Spleen (tissue), 11 donors: ENCODE data around the gene METTL4. TPM values are rescaled to one million over a fixed set of nuclear protein-coding genes. Genes with fewer than 3 reads are reported as not detected.

Experiments
- DNase-seq: peaks from one replicate; pipeline ENCODE4 v3.0.0-alpha.2; 2020
- H3K27ac ChIP-seq, 8 donors: fragments of 200-600 bp; sonication (generic) in 7 of 8; 1 replicate in 4 of 8; 2 replicates in 4 of 8; pipeline versions ENCODE4 v1.5.0 to v1.8.0; 2016 to 2021; ENCODE audit warnings: inconsistent platforms in 4 of 8, mild to moderate bottlenecking in 4 of 8, moderate library complexity in 1 of 8
- H3K27me3 ChIP-seq, 7 donors: fragments of 200-600 bp; sonication (generic) in 6 of 7; replicated peaks in 1 of 7; 1 replicate in 4 of 7; 2 replicates in 3 of 7; pipeline versions ENCODE4 v1.5.0 to v1.8.0; 2016 to 2021; ENCODE audit warnings: inconsistent platforms in 3 of 7, mild to moderate bottlenecking in 1 of 7
- H3K36me3 ChIP-seq, 6 donors: fragments of 200-600 bp; sonication (generic) in 5 of 6; 1 replicate in 4 of 6; 2 replicates in 2 of 6; pipeline versions ENCODE4 v1.5.0 to v1.8.0; 2016 to 2021; ENCODE audit warnings: inconsistent platforms in 2 of 6
- H3K4me1 ChIP-seq, 6 donors: fragments of 200-600 bp; sonication (generic) in 5 of 6; 1 replicate in 3 of 6; 2 replicates in 3 of 6; pipeline versions ENCODE4 v1.5.0 to v1.8.0; 2016 to 2021; ENCODE audit warnings: inconsistent platforms in 3 of 6
- H3K4me3 ChIP-seq, 8 donors: fragments of 200-600 bp; sonication (generic) in 7 of 8; 1 replicate in 4 of 8; 2 replicates in 4 of 8; pipeline versions ENCODE4 v1.5.0 to v1.8.0; 2016 to 2021; ENCODE audit warnings: inconsistent platforms in 4 of 8, mild to moderate bottlenecking in 4 of 8, moderate library complexity in 2 of 8
- H3K9me3 ChIP-seq, 8 donors: fragments of 200-600 bp; sonication (generic) in 7 of 8; 1 replicate in 4 of 8; 2 replicates in 4 of 8; pipeline versions ENCODE4 v1.5.0 to v1.8.0; 2016 to 2021; ENCODE audit warnings: inconsistent platforms in 4 of 8
- POLR2A ChIP-seq, 3 donors: fragments of 450-650 bp; IDR thresholded peaks; one replicate each; pipeline ENCODE4 v1.5.1; 2017; ENCODE audit warnings: antibody characterized with exemption in 3 of 3, mild to moderate bottlenecking in 1 of 3
- POLR2AphosphoS5 ChIP-seq, 3 donors: sonication (generic); formaldehyde crosslinking; IDR thresholded peaks; one replicate each; pipeline ENCODE4 v1.5.1; 2017; ENCODE audit warnings: antibody characterized with exemption in 3 of 3
- WGBS, 5 donors: extraction: QIAGEN DNeasy Blood & Tissue Kit in 3 of 5; methylation state at CpG; one replicate each; pipeline versions ENCODE4 v1.1.5 to v1.1.7; 2013 to 2018; 5-methylcytosine and 5-hydroxymethylcytosine counted together
- intact Hi-C: fragments of 100-400 bp; cut with DNase I; formaldehyde crosslinking; loops from one replicate; pipeline ENCODE4 v1.15.0; 2023; ENCODE audit warnings: low total_unique reads
- polyA plus RNA-seq, 3 donors: library from polyadenylated mRNA; stranded (reverse); fragments of 200-250 nt; gene quantifications; one replicate each; pipeline ENCODE4 v1.2.1, GENCODE V29; 2013
- total RNA-seq, 7 donors: library from RNA; depleted of rRNA in 3 of 7; stranded (reverse); fragments of >200 nt in 3 of 7; fragmentation: NEBNext Ultra II Directional in 4 of 7; extraction: Animal tissue kit (Norgen Biotek cat#: 25700) in 4 of 7; gene quantifications; one replicate each; pipeline versions ENCODE4 v1.1.0 to v1.2.1, GENCODE V29; 2016 to 2021
- TF ChIP-seq, protein P1 (sequence below), 11 experiments: fragments of 200-600 bp in 7 of 11; fragments of 450-650 bp in 4 of 11; sonication (generic) in 4 of 11; IDR thresholded peaks in 8 of 11; conservative IDR thresholded peaks in 3 of 11; 1 replicate in 7 of 11; 2 replicates in 4 of 11; pipeline versions ENCODE4 v1.4.0 to v1.8.0; 2016 to 2021; ENCODE audit warnings: antibody characterized with exemption in 11 of 11, inconsistent platforms in 4 of 11, mild to moderate bottlenecking in 1 of 11
- donor health status: healthy with polysubstance abuse.
- donor health status: DM: no; HTN: no; CAD: no; lungs with moderate emphysema.
- donor health status: DM: no; HTN: no; CAD: no.
- donor health status: Bipolar disorder and iron deficiency.
- donor health status: healthy.
- donor health status: DM: no; HTN: no; CAD: no.
- donor health status: DM: yes; HTN: yes; CAD: no.

Gene METTL4
- total and polyA plus RNA-seq, 10 donors, result 9.1 to 30.8 (median 14.9) TPM

DNA sequence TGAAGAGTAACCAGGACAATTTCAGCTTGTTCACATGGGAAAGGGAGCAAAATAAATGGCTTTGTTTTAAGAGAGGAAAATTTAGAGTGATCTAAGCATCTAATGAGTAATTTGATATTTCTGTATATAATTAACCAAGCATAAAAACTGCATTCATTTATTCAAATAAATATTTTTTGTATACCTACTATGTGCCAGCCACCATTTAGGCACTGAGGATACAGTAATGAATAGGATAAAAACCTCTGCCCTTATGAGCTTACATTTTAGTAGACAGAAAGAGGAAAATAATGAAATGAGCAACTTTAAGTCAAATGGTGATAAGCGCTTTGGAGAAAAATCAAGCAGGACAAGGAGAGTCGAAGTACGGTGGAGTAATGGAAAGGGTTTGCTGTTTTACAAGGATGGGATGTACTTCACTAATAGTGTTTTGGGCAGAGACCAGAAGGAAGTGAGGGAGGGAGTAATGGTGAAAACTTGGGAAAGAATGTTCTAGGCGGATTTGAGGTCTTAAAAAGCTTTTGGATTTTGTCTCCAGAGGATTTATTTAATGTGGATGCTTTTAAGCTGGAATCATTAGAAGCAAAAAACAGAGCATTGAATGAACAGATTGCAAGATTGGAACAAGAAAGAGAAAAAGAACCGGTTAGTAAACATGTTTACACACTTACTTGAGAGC, 17.5 kb upstream of the METTL4 start:
- intact Hi-C loops, result no loop called here
- H3K27ac ChIP-seq, result peak overlapping the region in 7 of 8 donors; percentile 58 to 87 (median 78)
- no peaks in the 10 kb centered on the region for H3K27me3 ChIP-seq
- TF ChIP-seq POLR2A (IDR thresholded peaks at IDR 0.05), result no peak
- TF ChIP-seq, protein P1, sequence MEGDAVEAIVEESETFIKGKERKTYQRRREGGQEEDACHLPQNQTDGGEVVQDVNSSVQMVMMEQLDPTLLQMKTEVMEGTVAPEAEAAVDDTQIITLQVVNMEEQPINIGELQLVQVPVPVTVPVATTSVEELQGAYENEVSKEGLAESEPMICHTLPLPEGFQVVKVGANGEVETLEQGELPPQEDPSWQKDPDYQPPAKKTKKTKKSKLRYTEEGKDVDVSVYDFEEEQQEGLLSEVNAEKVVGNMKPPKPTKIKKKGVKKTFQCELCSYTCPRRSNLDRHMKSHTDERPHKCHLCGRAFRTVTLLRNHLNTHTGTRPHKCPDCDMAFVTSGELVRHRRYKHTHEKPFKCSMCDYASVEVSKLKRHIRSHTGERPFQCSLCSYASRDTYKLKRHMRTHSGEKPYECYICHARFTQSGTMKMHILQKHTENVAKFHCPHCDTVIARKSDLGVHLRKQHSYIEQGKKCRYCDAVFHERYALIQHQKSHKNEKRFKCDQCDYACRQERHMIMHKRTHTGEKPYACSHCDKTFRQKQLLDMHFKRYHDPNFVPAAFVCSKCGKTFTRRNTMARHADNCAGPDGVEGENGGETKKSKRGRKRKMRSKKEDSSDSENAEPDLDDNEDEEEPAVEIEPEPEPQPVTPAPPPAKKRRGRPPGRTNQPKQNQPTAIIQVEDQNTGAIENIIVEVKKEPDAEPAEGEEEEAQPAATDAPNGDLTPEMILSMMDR (IDR thresholded peaks at IDR 0.05 in 8 of 11, conservative IDR thresholded peaks at IDR 0.05 in 3 of 11), result no peak
- TF ChIP-seq POLR2AphosphoS5 (IDR thresholded peaks at IDR 0.05), result no peak
- H3K4me3 ChIP-seq, result peak overlapping the region in 2 of 8 donors; percentile 21 to 27
- H3K36me3 ChIP-seq, result peaks cover 0 to 22% (median 0%) of the 10 kb centered on the region in 6 donors
- WGBS, 5 donors, result 77 to 87% (median 84%) methylated on average over 5 of the region's 5 CpGs
- no peak for DNase-seq
- peaks cover 7 to 29% (median 20%) of the 10 kb centered on the region in 6 donors for H3K4me1 ChIP-seq
- H3K9me3 ChIP-seq, result no peaks in the 10 kb centered on the region

- intact Hi-C loops, result no loop called here
- H3K36me3 ChIP-seq, result peaks cover 0 to 26% (median 0%) of the 10 kb centered on the region in 6 donors
- no peak overlapping the region for H3K27ac ChIP-seq
- TF ChIP-seq, protein P1 (IDR thresholded peaks at IDR 0.05 in 8 of 11, conservative IDR thresholded peaks at IDR 0.05 in 3 of 11), result no peak
- TF ChIP-seq POLR2AphosphoS5 (IDR thresholded peaks at IDR 0.05) (no peak), POLR2A (IDR thresholded peaks at IDR 0.05) (no peak)
- peaks cover 7 to 29% (median 20%) of the 10 kb centered on the region in 6 donors for H3K4me1 ChIP-seq
- 88 to 97% (median 92%) methylated on average over 3 of the region's 3 CpGs for WGBS, 5 donors
- no peak for DNase-seq
- no peak overlapping the region for H3K4me3 ChIP-seq
- H3K9me3 ChIP-seq, result no peaks in the 10 kb centered on the region
- H3K27me3 ChIP-seq, result no peaks in the 10 kb centered on the region
These were observed 16.5 kb upstream of the METTL4 start for GRCh38 chr18:2587788-2588187.

- peaks cover 0 to 12% (median 0%) of the 10 kb centered on the region in 6 donors for H3K36me3 ChIP-seq
- intact Hi-C loops, result loop anchor here (10.0 kb wide), 1 partner anchor 71 kb away; no protein-coding TSS in a partner anchor
- TF ChIP-seq POLR2AphosphoS5 (IDR thresholded peaks at IDR 0.05) (no peak), POLR2A (IDR thresholded peaks at IDR 0.05) (no peak)
- TF ChIP-seq, protein P1 (IDR thresholded peaks at IDR 0.05 in 8 of 11, conservative IDR thresholded peaks at IDR 0.05 in 3 of 11), result no peak
These were observed 2.1 kb upstream of the METTL4 start for GRCh38 chr18:2573408-2573807.

GRCh38 chr18:2572892-2573291, 1.6 kb upstream of the METTL4 start:
- Histone ChIP-seq H3K27ac (peak overlapping the region in 2 of 8 donors; percentile 1 to 3), H3K9me3 (no peaks in the 10 kb centered on the region), H3K4me1 (peaks cover 16 to 64% (median 37%) of the 10 kb centered on the region in 6 donors), H3K27me3 (no peaks in the 10 kb centered on the region), H3K36me3 (peaks cover 0 to 12% (median 0%) of the 10 kb centered on the region in 6 donors), H3K4me3 (peak overlapping the region in 3 of 8 donors; percentile 60 to 84 (median 61))
- TF ChIP-seq, protein P1 (IDR thresholded peaks at IDR 0.05 in 8 of 11, conservative IDR thresholded peaks at IDR 0.05 in 3 of 11), result no peak
- TF ChIP-seq POLR2A (IDR thresholded peaks at IDR 0.05) (no peak), POLR2AphosphoS5 (IDR thresholded peaks at IDR 0.05) (no peak)
- DNase-seq, result no peak
- WGBS, 5 donors, result 45 to 61% (median 52%) methylated on average over 5 of the region's 5 CpGs
- intact Hi-C loops, result loop anchor here (10.0 kb wide), 1 partner anchor 72 kb away; no protein-coding TSS in a partner anchor

More at GRCh38 chr18:2573408-2573807, 2.1 kb upstream of the METTL4 start:
- H3K27me3 ChIP-seq, result no peaks in the 10 kb centered on the region
- peak overlapping the region in 2 of 8 donors; percentile 1 to 3 for H3K27ac ChIP-seq
- DNase-seq, result no peak
- peak overlapping the region in 1 of 8 donors; percentile 84 for H3K4me3 ChIP-seq
- WGBS, 5 donors, result 66 to 85% (median 70%) methylated on average over 2 of the region's 2 CpGs
- H3K4me1 ChIP-seq, result peaks cover 16 to 65% (median 39%) of the 10 kb centered on the region in 6 donors
- H3K9me3 ChIP-seq, result no peaks in the 10 kb centered on the region
